ENCODE measurements around the gene TMEM40. TPM values are rescaled to one million over a fixed set of nuclear protein-coding genes. Genes with fewer than 3 reads are reported as not detected.
A peak's percentile ranks its signal among the peaks of the same experiment; 100 is the strongest.

TMEM40 gene, protein sequence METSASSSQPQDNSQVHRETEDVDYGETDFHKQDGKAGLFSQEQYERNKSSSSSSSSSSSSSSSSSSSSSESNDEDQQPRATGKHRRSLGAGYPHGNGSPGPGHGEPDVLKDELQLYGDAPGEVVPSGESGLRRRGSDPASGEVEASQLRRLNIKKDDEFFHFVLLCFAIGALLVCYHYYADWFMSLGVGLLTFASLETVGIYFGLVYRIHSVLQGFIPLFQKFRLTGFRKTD
- total RNA-seq (2012; rRNA removed) = not detected in 2 replicates

DNA sequence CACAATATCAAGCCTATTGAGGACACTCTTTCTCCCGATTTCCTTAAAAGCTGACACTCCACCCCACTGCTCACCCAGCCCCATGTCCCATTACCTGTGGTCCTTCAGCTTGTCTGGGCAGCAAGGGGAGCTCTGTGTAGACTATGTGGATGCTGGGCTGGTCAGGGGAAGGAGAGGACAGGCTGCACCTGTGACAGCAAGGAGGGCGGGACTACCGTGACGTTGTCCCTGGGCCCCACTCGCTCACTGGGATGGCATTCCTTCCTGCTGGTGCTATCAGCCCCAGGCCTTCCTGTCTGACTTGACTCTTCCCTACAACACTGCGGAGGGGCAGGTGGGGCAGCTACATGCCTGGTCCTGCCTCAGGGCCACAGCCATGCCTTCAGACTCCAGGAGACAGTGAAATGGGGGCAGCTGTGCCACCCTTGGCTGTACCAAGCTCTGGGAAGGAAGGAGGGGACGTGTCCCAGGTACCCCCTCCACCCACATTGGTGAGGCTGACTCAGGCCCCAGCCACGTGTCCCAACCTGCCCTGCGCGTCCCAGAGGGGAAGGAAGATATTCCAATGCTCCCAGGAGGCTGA lies at the start of gene TMEM40:
Gene TMEM40 (minus strand): TSS at position 163 of the 583 bp plus-strand sequence. CDS start 9,427 bp downstream, outside the sequence.
- Histone ChIP-seq H3K4me3 (ENCODE audit: low read length) (no peak within 1 kb of the TSS), H3K9ac (ENCODE audit: low read depth, low read length) (peak within 1 kb of the TSS; percentile 57), H3K9me3 (replicated peaks; ENCODE audit: low read length) (no peaks in the 10 kb centered on the region), H3K27me3 (ENCODE audit: control insufficient read depth, insufficient read depth, low read length) (peaks cover 8% of the 10 kb centered on the region), H3K4me1 (ENCODE audit: control insufficient read depth, insufficient read depth, low read length) (peaks cover 16% of the 10 kb centered on the region), H3K4me2 (ENCODE audit: low read length) (peak within 1 kb of the TSS; percentile 63), H3K36me3 (ENCODE audit: insufficient read depth, low read length) (no peaks in the 10 kb centered on the region)

DNA sequence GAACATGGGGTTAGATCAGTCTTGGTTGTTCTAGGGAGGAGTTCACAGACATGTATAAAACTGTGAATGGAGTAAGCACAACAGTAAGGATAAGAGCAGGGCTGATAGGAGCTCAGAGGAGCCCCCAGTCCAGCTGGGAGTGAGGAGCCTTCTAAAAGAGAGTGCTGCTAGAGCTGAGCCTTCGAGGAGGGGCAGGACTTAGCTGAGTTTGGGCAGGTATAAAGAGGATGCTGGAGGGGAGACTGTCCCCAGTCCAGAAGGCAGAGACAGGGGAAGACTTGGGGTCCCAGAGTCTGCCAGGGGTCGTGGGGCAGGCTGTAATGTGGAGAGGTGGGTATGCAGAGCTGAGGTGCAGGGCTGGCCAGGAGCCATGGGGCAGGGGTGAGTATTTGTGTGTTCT lies 49.5 kb upstream of the TMEM40 start:
- no peaks in the 10 kb centered on the region for H3K36me3 ChIP-seq (ENCODE audit: insufficient read depth, low read length)
- peaks cover 8% of the 10 kb centered on the region for H3K4me1 ChIP-seq (ENCODE audit: control insufficient read depth, insufficient read depth, low read length)
- H3K4me3 ChIP-seq (ENCODE audit: low read length) = no peak overlapping the region
- no peaks in the 10 kb centered on the region for H3K27me3 ChIP-seq (ENCODE audit: control insufficient read depth, insufficient read depth, low read length)
- H3K4me2 ChIP-seq (ENCODE audit: low read length) = no peak overlapping the region
- H3K9ac ChIP-seq (ENCODE audit: low read depth, low read length) = no peak overlapping the region
- no peaks in the 10 kb centered on the region for H3K9me3 ChIP-seq (replicated peaks; ENCODE audit: low read length)

DNA sequence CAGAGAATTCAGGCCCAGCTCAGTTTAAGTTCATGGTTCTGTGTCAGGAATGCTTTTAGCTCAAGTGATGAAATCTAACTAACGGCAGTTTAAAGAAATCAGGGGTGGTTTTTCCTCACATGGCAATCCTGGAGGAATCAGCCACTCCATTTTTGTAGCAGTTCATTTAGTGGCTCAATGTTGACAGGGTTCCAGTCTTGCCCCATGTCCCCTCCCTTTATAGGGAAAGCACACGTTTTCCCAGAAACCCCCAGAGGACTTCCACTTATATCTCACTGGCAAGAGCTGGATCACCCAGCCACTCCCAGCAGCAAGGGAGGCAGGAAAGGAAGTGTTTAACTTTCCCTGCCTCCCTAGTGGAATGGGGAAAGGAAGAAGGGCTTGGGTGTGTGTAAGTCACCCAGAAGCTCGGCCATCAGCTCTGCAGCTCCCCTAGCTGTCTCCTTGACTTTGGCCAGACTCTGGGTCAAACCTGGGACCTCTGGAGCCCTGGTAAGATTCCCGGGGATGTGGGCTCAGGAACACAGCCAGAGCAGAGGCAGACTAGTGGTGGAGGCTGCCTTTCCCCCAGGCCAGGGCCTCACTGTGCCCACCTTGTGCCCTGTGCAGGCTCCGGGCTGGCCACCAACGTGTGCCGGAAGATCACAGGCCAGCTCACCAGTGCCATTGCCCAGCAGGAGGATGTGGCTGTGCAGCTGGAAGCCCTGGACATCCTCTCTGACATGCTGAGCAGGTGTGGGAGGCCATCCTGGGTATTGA lies 48.7 kb upstream of the TMEM40 start:
- H3K9ac ChIP-seq (ENCODE audit: low read depth, low read length) = no peak overlapping the region
- no peak overlapping the region for H3K4me2 ChIP-seq (ENCODE audit: low read length)
- H3K4me1 ChIP-seq (ENCODE audit: control insufficient read depth, insufficient read depth, low read length) = peaks cover 8% of the 10 kb centered on the region
- H3K27me3 ChIP-seq (ENCODE audit: control insufficient read depth, insufficient read depth, low read length) = no peaks in the 10 kb centered on the region
- H3K4me3 ChIP-seq (ENCODE audit: low read length) = no peak overlapping the region
- no peaks in the 10 kb centered on the region for H3K9me3 ChIP-seq (replicated peaks; ENCODE audit: low read length)
- H3K36me3 ChIP-seq (ENCODE audit: insufficient read depth, low read length) = no peaks in the 10 kb centered on the region

DNA sequence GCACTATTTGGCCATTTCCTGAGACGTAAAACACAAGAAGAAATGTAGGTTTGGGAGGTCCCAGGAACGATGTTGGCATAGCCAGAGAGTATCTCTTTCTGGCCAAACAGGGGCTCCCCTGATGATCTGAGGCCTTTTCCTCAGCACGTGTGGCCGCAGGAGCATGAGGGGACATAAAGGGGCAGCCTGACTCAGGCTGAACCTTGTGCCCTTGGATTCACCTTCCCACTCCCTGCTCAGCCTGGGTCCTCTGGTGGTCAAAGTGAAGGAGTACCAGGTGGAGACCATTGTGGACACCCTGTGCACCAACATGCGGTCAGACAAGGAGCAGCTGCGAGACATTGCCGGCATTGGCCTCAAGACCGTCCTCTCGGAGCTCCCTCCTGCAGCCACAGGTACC lies 48.0 kb upstream of the TMEM40 start:
- Histone ChIP-seq H3K4me1 (ENCODE audit: control insufficient read depth, insufficient read depth, low read length) (peaks cover 8% of the 10 kb centered on the region), H3K27me3 (ENCODE audit: control insufficient read depth, insufficient read depth, low read length) (no peaks in the 10 kb centered on the region), H3K9me3 (replicated peaks; ENCODE audit: low read length) (no peaks in the 10 kb centered on the region), H3K36me3 (ENCODE audit: insufficient read depth, low read length) (no peaks in the 10 kb centered on the region), H3K9ac (ENCODE audit: low read depth, low read length) (no peak overlapping the region), H3K4me2 (ENCODE audit: low read length) (no peak overlapping the region), H3K4me3 (ENCODE audit: low read length) (no peak overlapping the region)

DNA sequence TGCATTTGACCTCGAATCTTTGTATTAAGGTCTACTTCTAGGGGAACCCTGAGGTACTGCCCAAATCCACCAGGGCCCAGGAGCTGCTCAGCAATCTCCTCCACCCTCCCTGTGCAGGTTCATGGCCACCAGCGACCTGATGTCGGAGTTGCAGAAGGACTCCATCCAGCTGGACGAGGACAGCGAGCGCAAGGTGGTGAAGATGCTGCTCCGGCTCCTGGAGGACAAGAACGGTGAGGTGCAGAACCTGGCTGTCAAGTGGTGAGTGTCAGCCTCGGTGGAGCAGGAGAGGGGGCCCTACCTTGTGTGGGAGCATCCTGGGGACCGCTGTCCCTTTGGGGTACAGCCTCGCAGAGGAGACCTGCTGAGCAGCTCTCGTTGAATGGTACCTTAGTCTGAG lies 44.3 kb upstream of the TMEM40 start:
- no peak overlapping the region for H3K9ac ChIP-seq (ENCODE audit: low read depth, low read length)
- no peaks in the 10 kb centered on the region for H3K4me1 ChIP-seq (ENCODE audit: control insufficient read depth, insufficient read depth, low read length)
- no peak overlapping the region for H3K4me3 ChIP-seq (ENCODE audit: low read length)
- H3K27me3 ChIP-seq (ENCODE audit: control insufficient read depth, insufficient read depth, low read length) = no peaks in the 10 kb centered on the region
- H3K4me2 ChIP-seq (ENCODE audit: low read length) = no peak overlapping the region
- no peaks in the 10 kb centered on the region for H3K9me3 ChIP-seq (replicated peaks; ENCODE audit: low read length)
- H3K36me3 ChIP-seq (ENCODE audit: insufficient read depth, low read length) = no peaks in the 10 kb centered on the region

DNA sequence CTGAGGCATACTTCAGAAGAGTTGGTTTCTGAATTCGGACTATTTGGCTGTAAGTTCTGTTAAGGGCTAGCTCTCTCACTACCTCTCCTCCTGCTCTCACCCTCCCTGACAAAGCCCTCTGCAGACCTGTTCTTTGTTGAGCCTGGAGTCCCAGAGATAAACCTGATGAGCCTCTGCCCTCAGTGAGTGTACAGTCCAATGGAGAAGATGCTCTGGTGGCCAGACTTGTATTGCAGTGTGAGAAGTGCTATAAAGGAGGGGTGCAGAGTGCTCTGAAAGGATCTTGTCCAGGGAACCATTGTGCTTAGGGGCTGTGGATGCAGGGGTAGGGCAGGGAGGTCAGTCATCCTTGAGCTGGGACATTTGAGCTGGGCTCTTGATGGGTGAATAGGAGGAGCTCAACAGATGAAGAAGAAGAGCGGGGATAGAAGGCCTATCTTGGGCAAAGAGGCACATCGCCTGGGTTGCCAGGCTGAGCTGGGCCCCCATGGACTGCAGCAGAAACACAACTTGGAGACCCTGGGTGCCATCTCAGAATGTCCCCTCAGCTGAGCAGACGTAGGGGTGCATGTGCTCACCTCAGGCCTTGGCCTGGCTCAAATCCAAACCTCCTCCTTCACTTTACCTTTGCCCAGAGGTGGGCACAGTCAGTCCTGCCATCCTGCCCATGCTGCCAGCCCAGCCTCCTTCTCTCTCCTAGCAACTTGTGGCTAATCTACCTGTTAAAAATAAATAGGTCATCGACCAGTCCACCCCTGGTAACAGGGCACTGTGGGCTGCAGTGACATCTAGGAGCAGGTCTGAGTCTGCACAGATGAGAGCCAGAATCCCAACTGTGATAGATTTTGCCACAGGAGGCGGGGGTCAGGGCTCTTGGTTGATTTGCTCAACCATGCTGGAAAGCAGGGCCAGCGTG lies 40.7 kb upstream of the TMEM40 start:
- Histone ChIP-seq H3K4me2 (ENCODE audit: low read length) (no peak overlapping the region), H3K9me3 (replicated peaks; ENCODE audit: low read length) (no peaks in the 10 kb centered on the region), H3K36me3 (ENCODE audit: insufficient read depth, low read length) (no peaks in the 10 kb centered on the region), H3K4me3 (ENCODE audit: low read length) (no peak overlapping the region), H3K9ac (ENCODE audit: low read depth, low read length) (no peak overlapping the region), H3K4me1 (ENCODE audit: control insufficient read depth, insufficient read depth, low read length) (peaks cover 7% of the 10 kb centered on the region), H3K27me3 (ENCODE audit: control insufficient read depth, insufficient read depth, low read length) (peaks cover 6% of the 10 kb centered on the region)

DNA sequence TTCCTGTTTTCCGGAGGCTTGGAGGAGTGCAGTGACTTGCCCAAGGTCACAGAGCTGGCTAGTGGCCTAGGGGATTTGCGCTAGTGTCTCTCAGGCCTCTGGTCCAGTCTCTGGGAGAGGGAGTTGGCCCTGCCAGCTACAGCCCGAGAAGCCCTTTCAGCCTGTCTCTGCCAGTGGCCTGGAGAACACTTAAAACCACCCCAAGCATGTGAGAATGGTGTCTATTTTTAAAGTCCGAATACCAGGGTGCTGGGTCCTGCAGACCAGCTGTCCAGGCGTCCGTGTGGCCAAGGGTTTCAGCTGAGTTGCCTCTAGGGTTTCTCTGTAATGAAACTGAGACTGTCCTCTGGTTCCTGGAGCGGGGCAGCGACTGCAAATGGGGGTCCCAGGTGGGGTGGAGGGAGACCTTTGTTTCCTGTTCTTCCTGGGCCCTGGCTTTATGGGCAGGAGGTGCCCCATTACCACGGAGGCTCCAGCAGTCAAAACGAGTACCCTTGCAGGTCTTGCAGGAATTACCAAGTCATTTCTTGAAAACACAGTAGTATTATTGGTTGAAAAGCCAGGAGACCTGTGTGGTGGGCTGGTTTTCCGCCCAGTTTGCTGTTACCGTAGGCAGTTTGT lies 39.6 kb upstream of the TMEM40 start:
- no peaks in the 10 kb centered on the region for H3K9me3 ChIP-seq (replicated peaks; ENCODE audit: low read length)
- peaks cover 7% of the 10 kb centered on the region for H3K4me1 ChIP-seq (ENCODE audit: control insufficient read depth, insufficient read depth, low read length)
- H3K4me2 ChIP-seq (ENCODE audit: low read length) = no peak overlapping the region
- no peak overlapping the region for H3K9ac ChIP-seq (ENCODE audit: low read depth, low read length)
- no peak overlapping the region for H3K4me3 ChIP-seq (ENCODE audit: low read length)
- no peaks in the 10 kb centered on the region for H3K36me3 ChIP-seq (ENCODE audit: insufficient read depth, low read length)
- peaks cover 6% of the 10 kb centered on the region for H3K27me3 ChIP-seq (ENCODE audit: control insufficient read depth, insufficient read depth, low read length)

DNA sequence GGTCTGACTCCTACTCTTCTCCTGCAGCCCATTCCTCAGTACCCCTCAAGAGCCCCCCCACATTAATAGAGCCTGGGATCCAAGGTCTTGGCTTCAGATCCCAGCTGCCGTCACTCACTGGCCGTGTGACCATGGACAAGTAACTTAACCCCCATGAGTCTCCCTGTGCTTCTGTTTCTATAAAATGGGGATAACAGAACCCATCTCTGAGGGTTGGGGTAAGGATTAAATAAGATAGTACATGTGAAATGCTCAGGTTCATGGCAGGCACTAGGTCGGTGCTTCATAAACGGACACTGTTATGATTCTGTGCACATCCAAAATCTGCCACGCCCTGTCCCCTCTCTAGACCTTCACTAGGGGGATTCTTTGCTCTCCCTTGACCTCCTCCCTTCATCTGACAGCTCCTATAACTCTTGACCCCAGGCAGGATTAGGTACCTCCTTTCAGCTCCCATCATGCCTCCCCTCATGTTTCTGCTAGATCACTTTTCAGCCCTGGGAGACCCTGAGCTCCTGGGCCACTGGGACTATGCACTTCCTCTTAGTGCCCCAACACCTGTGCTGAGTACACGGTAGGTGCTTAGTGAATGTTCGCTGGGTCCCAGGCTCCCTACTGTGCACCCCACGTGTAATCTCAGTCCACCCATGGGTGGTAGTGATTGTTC lies 39.0 kb upstream of the TMEM40 start:
- Histone ChIP-seq H3K27me3 (ENCODE audit: control insufficient read depth, insufficient read depth, low read length) (peaks cover 6% of the 10 kb centered on the region), H3K4me1 (ENCODE audit: control insufficient read depth, insufficient read depth, low read length) (peaks cover 7% of the 10 kb centered on the region), H3K36me3 (ENCODE audit: insufficient read depth, low read length) (no peaks in the 10 kb centered on the region), H3K4me2 (ENCODE audit: low read length) (no peak overlapping the region), H3K9ac (ENCODE audit: low read depth, low read length) (no peak overlapping the region), H3K9me3 (replicated peaks; ENCODE audit: low read length) (no peaks in the 10 kb centered on the region), H3K4me3 (ENCODE audit: low read length) (no peak overlapping the region)

DNA sequence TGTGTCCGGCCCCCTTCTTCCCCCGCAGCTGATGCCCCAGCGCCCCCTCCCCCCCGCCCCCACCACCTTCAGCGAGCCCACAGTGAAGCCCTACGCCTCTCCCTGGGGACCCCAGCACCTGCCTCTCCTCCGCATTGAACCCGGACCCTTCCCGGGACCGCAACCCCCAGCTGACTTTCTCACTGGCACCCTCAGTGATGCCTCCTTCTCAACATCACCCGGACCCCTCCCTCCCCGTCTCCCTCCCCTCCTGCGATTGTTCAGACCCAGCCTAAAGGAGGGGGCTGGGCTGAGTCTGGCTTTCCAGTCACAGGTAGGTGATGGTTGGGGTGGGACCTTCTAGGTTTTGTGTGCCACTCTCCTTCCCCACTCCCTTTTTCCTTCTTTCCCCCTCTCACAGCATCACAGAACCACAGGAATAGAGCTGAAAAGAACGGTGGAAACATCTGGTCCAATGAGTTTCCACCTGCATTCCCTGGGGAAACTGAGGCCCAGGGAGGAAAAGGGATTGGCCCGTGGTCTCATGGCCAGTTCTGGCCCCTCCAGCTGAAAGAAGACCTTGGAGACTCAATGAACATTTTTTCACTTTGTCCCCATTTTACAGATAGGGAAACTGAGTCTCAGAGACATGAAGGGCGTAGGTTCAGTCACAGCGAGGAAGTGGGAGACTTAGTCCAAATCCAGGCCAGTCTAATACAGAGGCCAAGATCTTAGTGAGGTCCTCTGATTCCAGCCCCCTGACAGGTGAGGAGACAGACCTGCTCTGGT lies 38.2 kb upstream of the TMEM40 start:
- Histone ChIP-seq H3K36me3 (ENCODE audit: insufficient read depth, low read length) (no peaks in the 10 kb centered on the region), H3K4me2 (ENCODE audit: low read length) (no peak overlapping the region), H3K4me3 (ENCODE audit: low read length) (no peak overlapping the region), H3K4me1 (ENCODE audit: control insufficient read depth, insufficient read depth, low read length) (peaks cover 7% of the 10 kb centered on the region), H3K9me3 (replicated peaks; ENCODE audit: low read length) (no peaks in the 10 kb centered on the region), H3K9ac (ENCODE audit: low read depth, low read length) (no peak overlapping the region), H3K27me3 (ENCODE audit: control insufficient read depth, insufficient read depth, low read length) (peaks cover 6% of the 10 kb centered on the region)

All from skeletal muscle satellite cell (primary cell).